Measurements from ENCODE around the gene C1QB. TPM values are rescaled to one million over a fixed set of nuclear protein-coding genes. Genes with fewer than 3 reads are reported as not detected.
"Not testable (repeated sequence)": the region's sequence is repeated elsewhere in the genome, so short reads cannot be mapped to it uniquely, and the experiment has no call there.

C1QB gene
- total RNA-seq, 6 donors from 2014 or later, result 391 to 1,763 (median 1,026) TPM

- Histone ChIP-seq H3K27me3 (peaks cover 0 to 11% (median 2%) of the 10 kb centered on the region in 4 donors), H3K27ac (no peak overlapping the region), H3K4me1 (no peaks in the 10 kb centered on the region), H3K4me3 (no peak overlapping the region), H3K9me3 (no peaks in the 10 kb centered on the region), H3K36me3 (no peaks in the 10 kb centered on the region)
- peak in 1 of 2 donors; percentile 50 for DNase-seq
- no peak for ATAC-seq (ENCODE audit: low FRiP score in 2 of 2)
- 43 to 51% methylated on average over 10 to 12 of the region's 12 CpGs for WGBS, 2 donors
- TF ChIP-seq POLR2AphosphoS5 (IDR thresholded peaks at IDR 0.05), result no peak
- TF ChIP-seq CTCF (IDR thresholded peaks at IDR 0.05), result no peak
These were observed 17.4 kb downstream of the C1QB start for GRCh38 chr1:22670352-22670975.

- TF ChIP-seq POLR2A (IDR thresholded peaks at IDR 0.05) (no peak), CTCF (IDR thresholded peaks at IDR 0.05) (no peak), EP300 (IDR thresholded peaks at IDR 0.05) (no peak), POLR2AphosphoS5 (IDR thresholded peaks at IDR 0.05) (no peak)
- Histone ChIP-seq H3K27me3 (peaks cover 0 to 15% (median 2%) of the 10 kb centered on the region in 4 donors), H3K36me3 (no peaks in the 10 kb centered on the region), H3K27ac (no peak overlapping the region), H3K4me1 (no peaks in the 10 kb centered on the region), H3K9me3 (no peaks in the 10 kb centered on the region), H3K4me3 (no peak overlapping the region)
- DNase-seq (no peak), ATAC-seq (ENCODE audit: low FRiP score in 2 of 2) (no peak)
- WGBS, 2 donors, result 83 to 92% methylated on average over 4 of the region's 4 CpGs
These were observed 19.0 kb downstream of the C1QB start for GRCh38 chr1:22671999-22672398.

- Histone ChIP-seq H3K27me3 (peaks cover 0 to 18% (median 2%) of the 10 kb centered on the region in 4 donors), H3K27ac (no peak overlapping the region), H3K4me3 (no peak overlapping the region), H3K4me1 (no peaks in the 10 kb centered on the region), H3K9me3 (no peaks in the 10 kb centered on the region), H3K36me3 (no peaks in the 10 kb centered on the region)
- 6 to 11% methylated on average over 12 to 17 of the region's 17 CpGs for WGBS, 2 donors
- DNase-seq (peak in 1 of 2 donors; percentile 53), ATAC-seq (ENCODE audit: low FRiP score in 2 of 2) (peak in 1 of 2 donors; percentile 43)
- TF ChIP-seq CTCF (IDR thresholded peaks at IDR 0.05), result peak in 4 of 6 experiments; percentile 29 to 44 (median 34)
- no peak for TF ChIP-seq EP300 (IDR thresholded peaks at IDR 0.05)
These were observed 20.7 kb downstream of the C1QB start for GRCh38 chr1:22673486-22674409.

- Histone ChIP-seq H3K4me3 (no peak overlapping the region), H3K27ac (no peak overlapping the region), H3K27me3 (peaks cover 0 to 18% (median 2%) of the 10 kb centered on the region in 4 donors), H3K4me1 (no peaks in the 10 kb centered on the region), H3K36me3 (no peaks in the 10 kb centered on the region), H3K9me3 (no peaks in the 10 kb centered on the region)
- 37 to 52% methylated on average over 1 of the region's 1 CpG for WGBS, 2 donors
- no peak for ATAC-seq (ENCODE audit: low FRiP score in 2 of 2)
- DNase-seq, result no peak
- TF ChIP-seq CTCF (IDR thresholded peaks at IDR 0.05) (no peak), POLR2AphosphoS5 (IDR thresholded peaks at IDR 0.05) (no peak), EP300 (IDR thresholded peaks at IDR 0.05) (no peak), POLR2A (IDR thresholded peaks at IDR 0.05) (no peak)
These were observed 21.3 kb downstream of the C1QB start for GRCh38 chr1:22674410-22674749.

- DNase-seq; H3K36me3 ChIP-seq; H3K9me3 ChIP-seq; ATAC-seq (ENCODE audit: low FRiP score in 2 of 2); H3K4me1 ChIP-seq; H3K4me3 ChIP-seq; H3K27ac ChIP-seq: not testable (repeated sequence)
- peaks cover 0 to 21% (median 2%) of the 10 kb centered on the region in 4 donors for H3K27me3 ChIP-seq
- WGBS, 2 donors, result 85 to 93% methylated on average over 15 of the region's 15 CpGs
These were observed 23.1 kb downstream of the C1QB start for GRCh38 chr1:22676151-22676550.

Data from upper lobe of left lung (tissue), 6 donors.